Activated T-cell treated with anti-CD3 and anti-CD28 coated beads for 1 hour (primary cell): ENCODE data around the gene ZNF576.
"Not testable (repeated sequence)": the region's sequence is repeated elsewhere in the genome, so short reads cannot be mapped to it uniquely, and the experiment has no call there.

Experiments
- DNase-seq: peaks from one replicate; pipeline ENCODE4 v3.0.0-alpha.2; 2020; ENCODE audit warnings: low read depth

The ZNF576 gene

GRCh38 chr19:43599635-43600295 is 3.4 kb downstream of the ZNF576 start:
- DNase-seq: no peak

GRCh38 chr19:43600326-43600725 is 3.9 kb downstream of the ZNF576 start:
- DNase-seq: not testable (repeated sequence)

GRCh38 chr19:43605875-43606568 is 9.6 kb downstream of the ZNF576 start:
- DNase-seq: no peak

- no peak for DNase-seq
Observed at GRCh38 chr19:43606569-43607229, 10.3 kb downstream of the ZNF576 start.

GRCh38 chr19:43607238-43608205 is 11.1 kb downstream of the ZNF576 start:
- DNase-seq: no peak

- no peak for DNase-seq
Observed at GRCh38 chr19:43609872-43610271, 13.5 kb downstream of the ZNF576 start.

GRCh38 chr19:43610493-43610892 is 14.1 kb downstream of the ZNF576 start:
- no peak for DNase-seq

GRCh38 chr19:43611788-43612187 is 15.4 kb downstream of the ZNF576 start, which contains the start of gene SRRM5:
Gene SRRM5, plus strand, starts transcription at chr19:43612088. Its CDS starts 34 bp downstream, at chr19:43612122.
- DNase-seq: no peak

- DNase-seq: no peak
Observed at GRCh38 chr19:43612374-43612773, 16.0 kb downstream of the ZNF576 start.

GRCh38 chr19:43616306-43616705 is 19.9 kb downstream of the ZNF576 start:
- DNase-seq: no peak

GRCh38 chr19:43616954-43617353 is 20.6 kb downstream of the ZNF576 start:
- no peak for DNase-seq

- peak; percentile 13 for DNase-seq
Observed at GRCh38 chr19:43618921-43619261, 22.5 kb downstream of the ZNF576 start.

GRCh38 chr19:43619262-43620060 is 23.1 kb downstream of the ZNF576 start, which contains the start of gene ZNF428:
Gene ZNF428, minus strand, starts transcription at chr19:43619629. Its CDS starts 5,325 bp downstream, at chr19:43614304.
- peak; percentile 78 for DNase-seq

GRCh38 chr19:43620061-43621001 is 23.9 kb downstream of the ZNF576 start:
- peak; percentile 77 for DNase-seq

- no peak for DNase-seq
Observed at GRCh38 chr19:43622070-43622469, 25.7 kb downstream of the ZNF576 start.

GRCh38 chr19:43622956-43623355 is 26.6 kb downstream of the ZNF576 start:
- no peak for DNase-seq

- DNase-seq: no peak
Observed at GRCh38 chr19:43623889-43624670, 27.7 kb downstream of the ZNF576 start.

GRCh38 chr19:43624933-43625332 is 28.5 kb downstream of the ZNF576 start:
- peak; percentile 80 for DNase-seq
